Spinal cord (tissue), 10 donors: ENCODE results near the gene PSAP. TPM values are rescaled to one million over a fixed set of nuclear protein-coding genes. Genes with fewer than 3 reads are reported as not detected.

ENCODE experiments used
- DNase-seq, 6 donors: peaks; one replicate each; pipeline versions ENCODE4 v3.0.0 to v3.0.0-alpha.2; 2013 to 2015; ENCODE audit warnings: low spot score in 6 of 6, low read depth in 4 of 6
- H3K27ac ChIP-seq: one replicate; pipeline ENCODE4 v1.5.1; 2013; ENCODE audit warnings: low read depth, low read length, control low read depth
- H3K27me3 ChIP-seq: one replicate; pipeline ENCODE4 v1.6.1; 2013; ENCODE audit warnings: low read length; ENCODE audit not compliant: control insufficient read depth, insufficient read depth
- H3K36me3 ChIP-seq: one replicate; pipeline ENCODE4 v1.6.1; 2013; ENCODE audit warnings: low read length; ENCODE audit not compliant: control insufficient read depth, insufficient read depth
- H3K4me1 ChIP-seq: one replicate; pipeline ENCODE4 v1.6.1; 2013; ENCODE audit warnings: low read length; ENCODE audit not compliant: control insufficient read depth, insufficient read depth
- H3K4me3 ChIP-seq: one replicate; pipeline ENCODE4 v1.5.1; 2013; ENCODE audit warnings: low read depth, low read length, control low read depth
- H3K9me3 ChIP-seq: one replicate; pipeline ENCODE4 v1.6.1; 2013; ENCODE audit warnings: low read length; ENCODE audit not compliant: control insufficient read depth, insufficient read depth
- WGBS: methylation state at CpG from one replicate; pipeline ENCODE4 v1.1.5; 2013; ENCODE audit warnings: missing lambda C conversion rate; ENCODE audit not compliant: insufficient coverage; 5-methylcytosine and 5-hydroxymethylcytosine counted together
- polyA plus RNA-seq, 2 donors: library from polyadenylated mRNA; unstranded; fragments of 120-200 nt; gene quantifications; one replicate each; pipeline ENCODE4 v1.2.1, GENCODE V29; 2013; ENCODE audit not compliant: insufficient read length in 2 of 2
- small RNA-seq: library from RNA; depleted of rRNA; stranded (forward); fragments of <200 nt; gene quantifications from one replicate; pipeline ENCODE3, GENCODE V24; 2014; ENCODE audit warnings: low replicate concordance
- total RNA-seq, 2 donors: library from RNA; depleted of rRNA in 1 of 2; stranded (reverse); fragments of 120-200 nt in 1 of 2; fragments of >200 nt in 1 of 2; gene quantifications; one replicate each; pipeline versions ENCODE4 v1.2.3 to v1.2.4, GENCODE V29; 2013 to 2014
- donor health status: healthy.

PSAP gene
- total and polyA plus RNA-seq, 4 donors: 882 to 1,358 (median 1,236) TPM

DNA sequence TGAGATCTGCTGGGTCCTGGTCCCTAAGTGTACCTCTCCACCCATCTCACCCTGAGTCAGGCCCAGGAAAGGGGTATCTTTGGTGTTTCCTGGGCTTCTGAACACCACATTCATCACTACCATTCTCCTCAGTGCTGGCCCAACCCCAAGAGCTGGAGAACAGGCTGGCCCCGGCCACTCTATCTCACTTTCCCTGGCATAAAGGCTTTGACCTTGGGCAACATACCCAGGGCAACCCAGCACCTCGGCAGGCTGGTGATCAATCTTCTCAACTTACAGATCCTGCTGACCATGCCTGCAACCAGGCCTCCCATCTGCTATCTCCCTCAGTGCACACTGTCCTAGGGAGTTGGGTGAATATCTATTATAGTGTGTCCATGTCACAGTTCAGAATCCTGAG, 79.8 kb downstream of the PSAP start:
- Histone ChIP-seq H3K36me3 (no peaks in the 10 kb centered on the region), H3K27ac (no peak overlapping the region), H3K4me1 (peaks cover 58% of the 10 kb centered on the region), H3K4me3 (no peak overlapping the region), H3K27me3 (peaks cover 2% of the 10 kb centered on the region), H3K9me3 (no peaks in the 10 kb centered on the region)
- 91% methylated on average over 1 of the region's 2 CpGs for WGBS
- no peak for DNase-seq

DNA sequence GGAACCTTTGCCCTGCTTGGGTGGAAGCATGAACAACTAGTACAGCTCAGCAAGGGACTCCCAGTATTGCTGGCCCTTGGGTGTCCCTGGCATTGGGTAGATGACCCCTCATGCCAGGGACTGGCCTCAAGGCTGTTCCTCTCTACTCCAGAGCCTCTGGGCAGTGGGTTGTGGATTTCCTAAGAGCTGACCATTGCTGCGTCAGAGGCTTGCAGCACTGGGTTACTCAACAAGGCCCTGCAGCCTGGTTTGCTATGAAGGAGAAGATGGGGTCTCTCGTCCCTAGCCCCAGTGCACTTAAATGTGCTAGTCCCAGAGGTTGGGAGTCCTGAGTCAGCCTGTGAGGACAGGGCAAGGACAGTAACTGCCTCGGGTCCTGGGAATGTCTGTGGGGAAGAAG, 80.3 kb downstream of the PSAP start:
- H3K9me3 ChIP-seq: no peaks in the 10 kb centered on the region
- peaks cover 62% of the 10 kb centered on the region for H3K4me1 ChIP-seq
- DNase-seq: no peak
- 80% methylated on average over 3 of the region's 3 CpGs for WGBS
- peaks cover 2% of the 10 kb centered on the region for H3K27me3 ChIP-seq
- H3K36me3 ChIP-seq: peaks cover 1% of the 10 kb centered on the region
- no peak overlapping the region for H3K27ac ChIP-seq
- H3K4me3 ChIP-seq: no peak overlapping the region

DNA sequence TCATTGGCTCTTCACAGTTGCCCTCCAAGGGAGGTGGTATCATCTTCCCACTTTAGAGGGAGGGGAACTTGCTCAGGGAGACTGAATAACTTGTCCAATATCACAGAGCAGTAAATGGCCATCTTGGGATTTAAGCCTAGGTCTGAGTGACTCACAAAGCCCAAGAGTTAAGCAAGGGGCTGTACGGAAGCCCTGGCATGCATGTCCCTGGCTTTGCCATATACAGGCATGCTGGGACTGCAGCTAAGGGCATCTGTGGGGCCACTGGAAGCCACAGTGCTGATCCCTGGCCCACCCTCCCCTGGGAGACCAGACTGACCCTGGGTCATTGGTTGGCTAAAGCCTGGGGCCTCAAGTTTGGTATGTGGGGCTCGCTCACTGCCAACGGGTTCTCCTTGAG, 80.8 kb downstream of the PSAP start:
- WGBS: 96% methylated on average over 1 of the region's 3 CpGs
- no peak for DNase-seq
- Histone ChIP-seq H3K4me1 (peaks cover 64% of the 10 kb centered on the region), H3K36me3 (peaks cover 2% of the 10 kb centered on the region), H3K9me3 (no peaks in the 10 kb centered on the region), H3K27ac (no peak overlapping the region), H3K27me3 (peaks cover 2% of the 10 kb centered on the region), H3K4me3 (no peak overlapping the region)

DNA sequence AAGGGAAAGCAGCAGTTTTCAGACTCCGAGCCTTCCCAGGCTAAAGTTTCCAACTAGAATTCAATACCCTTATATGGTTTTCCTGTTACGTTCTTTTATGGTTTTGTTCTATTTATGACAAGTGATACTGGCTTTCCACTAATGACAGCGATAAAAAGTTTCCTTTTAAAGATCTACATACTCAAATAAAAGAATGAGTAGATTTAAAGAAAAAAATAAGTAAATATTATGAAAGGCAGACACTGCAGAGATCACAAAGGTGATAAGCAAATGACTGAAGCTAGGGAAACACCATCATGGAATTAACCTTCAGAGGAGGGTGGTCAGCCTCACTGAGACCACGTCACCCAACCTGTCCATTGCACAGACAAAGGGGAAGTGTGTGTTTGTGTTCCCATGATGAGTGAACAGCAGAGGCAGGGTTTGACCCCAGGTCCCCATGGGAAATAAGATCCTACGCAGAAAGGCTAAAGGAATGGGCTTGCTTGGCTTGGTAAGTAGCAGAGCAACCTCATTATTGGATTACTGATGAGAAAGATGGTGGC, 81.7 kb downstream of the PSAP start:
- no peak for DNase-seq
- peak overlapping the region; percentile 54 for H3K27ac ChIP-seq
- H3K4me3 ChIP-seq: no peak overlapping the region
- no peaks in the 10 kb centered on the region for H3K27me3 ChIP-seq
- no peaks in the 10 kb centered on the region for H3K9me3 ChIP-seq
- H3K36me3 ChIP-seq: peaks cover 2% of the 10 kb centered on the region
- H3K4me1 ChIP-seq: peaks cover 63% of the 10 kb centered on the region
- WGBS: 100% methylated on average over 1 of the region's 5 CpGs

DNA sequence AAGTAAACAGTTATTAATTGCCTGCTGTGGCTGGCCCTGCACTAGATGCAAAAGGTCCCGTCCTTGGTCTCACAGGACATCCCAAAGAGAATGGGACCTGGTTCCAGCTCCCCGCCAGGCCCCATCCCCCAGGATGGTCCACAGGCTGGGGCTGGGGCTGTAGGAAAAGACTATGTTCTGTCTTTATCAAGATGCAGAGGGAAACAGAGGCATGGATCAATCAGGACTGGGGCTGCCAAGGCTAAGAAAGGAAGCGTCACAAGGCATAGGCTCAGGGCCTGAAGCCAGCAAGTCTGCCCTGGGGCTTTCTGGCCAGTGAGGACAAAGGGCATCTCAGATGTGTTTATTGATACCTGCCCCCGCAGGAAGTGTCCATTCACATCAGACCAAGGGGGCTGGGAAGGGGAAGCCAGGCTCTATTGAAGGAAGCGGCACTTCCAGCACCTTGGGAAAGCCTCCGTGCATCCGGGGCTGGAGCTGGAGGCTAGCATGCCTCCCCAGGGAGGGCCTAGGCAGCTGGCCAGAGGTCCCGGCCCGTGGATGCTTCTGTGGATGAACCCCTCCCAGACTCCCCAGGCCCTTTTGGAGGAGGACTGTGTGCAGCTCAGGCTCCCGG, 83.5 kb downstream of the PSAP start:
- Histone ChIP-seq H3K9me3 (no peaks in the 10 kb centered on the region), H3K27ac (peak overlapping the region; percentile 65), H3K4me1 (peaks cover 55% of the 10 kb centered on the region), H3K36me3 (peaks cover 2% of the 10 kb centered on the region), H3K27me3 (no peaks in the 10 kb centered on the region), H3K4me3 (no peak overlapping the region)
- DNase-seq: peak in 1 of 6 donors; percentile 42
- WGBS: 54% methylated on average over 9 of the region's 10 CpGs

DNA sequence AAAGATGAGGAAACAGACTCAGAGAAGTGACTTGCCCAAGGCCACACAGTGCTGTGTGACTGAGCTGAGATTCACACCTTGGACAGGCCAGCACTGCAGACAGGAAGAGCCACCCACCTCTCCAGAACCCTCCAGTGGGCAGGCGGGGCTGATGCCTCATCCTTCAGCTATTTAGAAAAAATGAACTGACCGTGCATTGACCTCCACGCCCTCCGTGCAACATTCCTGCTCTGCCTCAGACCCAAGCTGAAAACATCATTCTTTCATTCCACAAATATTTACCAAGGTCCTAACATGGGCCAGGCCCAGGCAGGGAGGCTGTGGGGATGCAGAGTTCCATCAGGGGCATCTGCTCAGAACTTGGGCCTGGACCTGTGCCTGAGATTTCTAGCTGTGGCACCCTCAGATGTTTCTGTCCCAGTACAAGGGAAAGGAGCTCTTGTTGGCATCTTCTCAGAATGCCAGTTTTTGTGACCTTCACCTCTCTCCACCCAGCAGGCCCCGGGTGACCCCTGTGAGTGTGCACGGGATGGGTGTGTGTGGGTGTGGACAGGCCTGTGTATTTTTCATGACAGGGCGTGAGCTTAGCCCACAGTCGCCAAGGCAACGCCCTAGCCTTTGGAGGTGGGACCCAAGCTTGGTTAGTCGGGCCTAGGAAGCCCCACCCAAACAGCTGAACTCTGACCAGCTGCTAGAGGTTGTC, 84.2 kb downstream of the PSAP start:
- Histone ChIP-seq H3K9me3 (no peaks in the 10 kb centered on the region), H3K27me3 (no peaks in the 10 kb centered on the region), H3K4me3 (no peak overlapping the region), H3K27ac (peak overlapping the region; percentile 65), H3K4me1 (peaks cover 48% of the 10 kb centered on the region), H3K36me3 (peaks cover 2% of the 10 kb centered on the region)
- peak in 1 of 6 donors; percentile 56 for DNase-seq
- WGBS: 63% methylated on average over 10 of the region's 10 CpGs

Small RNA genes within 50 kb of the gene (small RNA-seq; reads per million reads assigned to genes)
- gene MIR7152 (0.08 reads per million), gene RNU7-38P (not detected)

Other genes starting within 250 kb of the PSAP start
- gene C10orf105, start 131.5 kb downstream of the PSAP start, total RNA-seq: 1 to 10 TPM in 1 of 2 donors, under 1 TPM in 1; 0.99 to 4.6 TPM
- gene C10orf105, start 131.5 kb downstream of the PSAP start, polyA plus RNA-seq: 10 to 100 TPM in 1 of 2 donors, 1 to 10 TPM in 1; 8.2 to 13.9 TPM
- 10 to 100 TPM; 21.0 to 33.6 TPM for gene VSIR, start 77.7 kb downstream of the PSAP start, total RNA-seq
- gene VSIR, start 77.7 kb downstream of the PSAP start, polyA plus RNA-seq: 10 to 100 TPM; 33.1 to 39.0 TPM
- gene CHST3, start 113.1 kb upstream of the PSAP start, total RNA-seq: 10 to 100 TPM; 28.4 to 32.4 TPM
- gene CHST3, start 113.1 kb upstream of the PSAP start, polyA plus RNA-seq: 10 to 100 TPM; 30.1 to 34.2 TPM
- gene SPOCK2, start 237.3 kb upstream of the PSAP start, total RNA-seq: 100 to 1,000 TPM in 1 of 2 donors, 10 to 100 TPM in 1; 79.7 to 188 TPM
- gene SPOCK2, start 237.3 kb upstream of the PSAP start, polyA plus RNA-seq: 100 to 1,000 TPM; 294 to 312 TPM